Measurements from ENCODE around the gene JAKMIP1.
A peak's percentile ranks its signal among the peaks of the same experiment; 100 is the strongest.

JAKMIP1 gene

GRCh38 chr4:6180841-6181631, 19.3 kb downstream of the JAKMIP1 start:
- peak; percentile 41 for DNase-seq (ENCODE audit: low read depth)

DNA sequence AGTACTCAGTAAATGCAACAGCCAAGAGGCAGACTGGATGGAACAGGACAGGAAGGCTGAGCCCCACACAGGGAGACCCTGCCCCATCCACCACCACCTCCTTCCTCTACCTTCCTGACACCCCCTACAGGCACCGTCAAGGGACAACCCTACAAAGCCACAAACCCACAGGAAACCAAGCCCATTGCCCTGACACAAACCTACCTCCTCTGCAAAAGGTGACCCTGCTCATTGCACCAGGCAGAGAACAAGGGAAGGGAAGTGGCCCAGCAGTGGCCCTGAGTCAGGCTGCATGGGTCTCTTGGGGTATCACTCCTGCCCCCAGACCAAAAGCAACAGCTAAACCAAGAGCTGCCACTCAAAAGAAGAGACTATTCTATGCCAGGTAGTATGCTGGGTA, 21.0 kb downstream of the JAKMIP1 start:
- no peak for DNase-seq (ENCODE audit: low read depth)

DNA sequence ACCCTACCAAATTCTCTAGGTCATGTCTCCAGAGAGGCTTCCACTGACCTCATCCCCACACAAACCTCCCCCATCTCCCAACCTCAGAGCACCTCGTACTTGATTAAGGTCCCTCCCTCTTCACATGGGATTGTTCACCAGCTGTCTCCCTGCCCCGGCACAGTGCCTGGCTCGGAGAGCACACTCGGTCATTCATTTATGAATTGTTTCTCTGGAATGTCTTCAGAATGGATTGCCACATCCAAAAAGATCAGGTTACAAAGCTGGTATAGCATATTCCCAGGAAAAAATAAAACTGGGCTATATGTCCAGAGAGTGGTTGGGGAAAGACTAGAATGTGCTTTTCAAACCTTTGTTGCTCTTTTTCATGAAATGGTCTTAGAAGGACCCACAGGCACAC, 21.6 kb downstream of the JAKMIP1 start:
- DNase-seq (ENCODE audit: low read depth), result no peak

DNA sequence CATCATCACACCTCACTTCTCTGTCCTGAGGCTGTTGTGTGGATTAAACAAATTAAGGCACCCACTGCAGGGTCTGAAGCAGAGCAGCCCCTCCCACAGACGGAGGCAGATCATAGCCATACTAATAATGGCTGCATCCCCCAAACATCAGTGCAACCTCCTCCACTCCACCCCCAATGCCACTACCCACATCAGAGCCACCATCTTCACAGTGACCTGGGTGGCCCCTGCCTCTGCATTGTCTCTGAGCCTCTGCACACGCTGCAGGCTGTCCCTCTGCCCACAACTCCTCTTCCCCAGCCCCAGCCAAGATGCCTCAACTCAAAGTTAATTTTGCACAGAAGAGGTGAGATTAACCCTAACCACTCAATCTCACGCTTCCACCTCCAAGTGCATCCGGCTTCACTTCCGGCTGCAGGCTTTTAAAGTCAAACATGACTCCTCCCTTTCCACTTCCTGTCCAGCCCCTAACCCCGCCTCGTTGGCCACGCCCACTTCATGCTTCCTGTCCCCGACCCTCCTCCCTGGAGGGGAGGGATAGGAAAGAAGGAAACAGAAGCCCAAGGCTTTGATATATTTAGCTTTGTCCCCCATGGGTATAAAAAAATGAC, 22.7 kb downstream of the JAKMIP1 start:
- no peak for DNase-seq (ENCODE audit: low read depth)

DNA sequence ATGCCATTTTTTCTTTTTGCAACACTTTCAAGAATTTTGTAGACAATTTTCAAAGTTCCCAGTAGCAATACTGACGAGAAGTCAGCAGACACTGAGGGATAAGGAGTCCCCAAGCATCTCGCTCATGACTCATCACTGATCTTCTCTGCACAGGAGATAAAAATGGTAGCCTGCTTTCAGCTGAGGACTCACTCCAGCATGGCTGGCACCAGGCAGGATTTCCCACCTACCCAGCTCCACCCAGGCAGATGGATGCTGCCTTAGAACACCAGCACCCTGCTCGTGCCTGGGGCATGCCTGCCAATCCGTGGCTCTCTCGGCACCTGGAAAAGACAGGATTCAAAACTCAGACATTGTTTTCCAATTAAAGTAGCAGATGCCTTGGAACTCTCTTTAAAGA, 24.9 kb downstream of the JAKMIP1 start:
- no peak for DNase-seq (ENCODE audit: low read depth)

DNA sequence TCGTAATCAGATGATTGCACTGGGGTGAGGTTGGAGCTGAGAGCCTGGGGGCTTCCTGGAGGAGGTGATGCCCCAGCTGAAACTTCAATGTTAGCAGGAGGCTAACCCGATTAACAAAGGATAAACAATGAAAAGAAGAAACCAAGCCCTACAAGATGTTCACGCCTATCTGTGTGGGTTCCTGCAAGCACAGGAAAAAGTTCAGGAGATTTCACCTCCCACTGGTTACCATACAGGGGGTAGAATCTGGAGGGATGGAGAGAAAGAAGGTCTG, 27.5 kb downstream of the JAKMIP1 start:
- DNase-seq (ENCODE audit: low read depth), result no peak

- peak; percentile 11 for DNase-seq (ENCODE audit: low read depth)
Measured at GRCh38 chr4:6172093-6172926, 28.0 kb downstream of the JAKMIP1 start.

DNA sequence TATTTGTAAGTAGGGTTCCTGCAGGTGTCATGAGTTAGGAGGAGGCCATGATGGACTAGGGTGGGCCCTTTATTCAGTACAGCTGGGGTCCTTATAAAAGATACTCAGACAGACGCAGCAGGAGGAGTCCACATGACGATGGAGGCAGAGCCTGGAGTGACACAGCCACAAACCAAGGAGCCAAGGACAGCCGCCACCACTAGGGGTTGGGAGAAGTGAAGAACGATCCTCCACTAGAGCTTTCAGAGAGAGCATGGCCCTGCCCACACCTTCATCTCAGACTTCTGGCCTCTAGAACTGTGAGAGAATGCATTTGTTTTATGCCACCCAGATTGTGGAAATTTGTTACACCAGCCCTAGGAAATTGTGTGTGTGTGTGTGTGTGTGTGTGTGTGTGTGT, 31.1 kb downstream of the JAKMIP1 start:
- DNase-seq (ENCODE audit: low read depth), result no peak

- no peak for DNase-seq (ENCODE audit: low read depth)
Measured at GRCh38 chr4:6165766-6166165, 34.6 kb downstream of the JAKMIP1 start.

- no peak for DNase-seq (ENCODE audit: low read depth)
Measured at GRCh38 chr4:6162885-6163284, 37.5 kb downstream of the JAKMIP1 start.

DNA sequence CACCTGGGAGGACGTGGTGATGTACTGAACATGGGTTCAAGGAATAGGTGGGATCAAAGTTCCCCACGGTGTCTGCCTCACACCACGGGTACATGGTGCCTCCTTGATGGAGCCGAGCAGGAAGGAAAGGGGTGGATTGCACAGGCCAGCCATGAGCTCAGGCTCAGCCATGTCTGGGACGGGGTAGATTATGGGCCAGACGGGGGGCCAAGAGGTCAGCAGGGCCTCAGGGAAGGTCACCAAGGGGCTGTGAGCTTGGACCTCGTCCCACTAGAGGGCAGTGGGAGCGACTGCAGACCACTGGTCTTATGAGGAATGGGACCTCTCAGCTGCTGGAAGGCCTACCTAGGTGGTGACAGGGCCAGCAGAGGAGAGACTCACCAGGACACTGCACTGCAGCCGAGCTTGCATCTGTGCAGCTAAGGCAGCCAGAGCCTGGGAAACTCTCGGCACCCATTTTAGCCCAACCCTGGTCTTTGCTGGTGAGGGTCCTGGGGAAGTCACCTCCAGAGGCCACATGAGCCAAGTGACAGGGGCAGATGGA, 38.4 kb downstream of the JAKMIP1 start:
- DNase-seq (ENCODE audit: low read depth), result no peak

GRCh38 chr4:6160536-6160935, 39.8 kb downstream of the JAKMIP1 start:
- DNase-seq (ENCODE audit: low read depth), result no peak

- no peak for DNase-seq (ENCODE audit: low read depth)
Measured at GRCh38 chr4:6157926-6158325, 42.4 kb downstream of the JAKMIP1 start.

DNA sequence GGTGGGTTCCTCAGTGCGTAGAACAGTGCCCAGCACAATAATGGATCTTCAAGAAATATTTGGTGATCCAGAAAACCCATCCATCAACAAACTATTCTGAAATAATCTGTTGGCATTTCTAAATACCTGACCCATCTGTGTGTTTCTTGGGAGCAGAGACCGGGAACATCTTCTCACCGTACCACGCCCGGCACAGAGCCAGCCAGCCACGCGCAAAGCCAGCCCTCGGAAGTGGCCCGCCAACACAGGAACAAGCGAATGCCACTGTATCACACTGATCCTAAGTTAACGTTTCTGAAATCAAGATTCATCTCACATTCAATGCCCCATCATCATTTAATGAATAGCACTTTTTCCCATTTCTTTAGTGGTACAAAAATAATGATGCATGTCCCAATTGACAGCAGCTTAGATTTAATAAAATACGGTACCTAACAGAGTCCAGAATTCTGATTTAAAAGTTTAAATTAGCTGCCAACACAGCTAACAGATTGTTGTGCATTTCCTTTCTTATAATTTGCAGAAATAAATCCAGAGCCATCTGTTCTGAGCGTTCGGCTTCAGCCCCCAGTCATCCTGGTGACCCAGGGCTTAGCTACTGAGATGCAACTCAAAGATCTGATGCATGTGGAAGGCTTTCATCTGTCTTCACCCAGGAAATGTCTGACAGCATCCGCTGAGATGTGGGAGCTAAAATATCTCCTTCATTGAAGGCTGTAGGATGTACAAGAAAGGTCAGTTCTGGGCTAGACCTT, 44.2 kb downstream of the JAKMIP1 start:
- no peak for DNase-seq (ENCODE audit: low read depth)

DNA sequence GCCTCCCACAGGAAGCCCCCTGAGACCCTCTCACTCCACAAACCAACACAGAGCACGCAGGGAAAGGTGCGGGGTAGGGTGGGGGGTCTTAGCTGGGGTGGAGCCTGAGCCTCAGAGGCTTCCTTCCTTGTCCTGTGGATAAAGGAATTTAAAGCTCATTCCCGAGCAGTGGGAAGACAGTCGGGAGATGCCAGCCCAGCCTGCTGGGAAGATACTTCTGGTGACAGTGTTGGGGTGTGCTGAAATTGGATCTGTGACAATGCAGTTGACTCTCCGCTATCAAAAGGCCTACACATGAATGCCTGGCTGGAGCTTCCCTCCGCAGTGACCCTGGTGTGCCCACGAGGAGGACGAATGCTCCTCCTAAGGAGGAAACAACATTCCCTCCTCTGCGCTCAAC, 45.5 kb downstream of the JAKMIP1 start:
- no peak for DNase-seq (ENCODE audit: low read depth)

DNA sequence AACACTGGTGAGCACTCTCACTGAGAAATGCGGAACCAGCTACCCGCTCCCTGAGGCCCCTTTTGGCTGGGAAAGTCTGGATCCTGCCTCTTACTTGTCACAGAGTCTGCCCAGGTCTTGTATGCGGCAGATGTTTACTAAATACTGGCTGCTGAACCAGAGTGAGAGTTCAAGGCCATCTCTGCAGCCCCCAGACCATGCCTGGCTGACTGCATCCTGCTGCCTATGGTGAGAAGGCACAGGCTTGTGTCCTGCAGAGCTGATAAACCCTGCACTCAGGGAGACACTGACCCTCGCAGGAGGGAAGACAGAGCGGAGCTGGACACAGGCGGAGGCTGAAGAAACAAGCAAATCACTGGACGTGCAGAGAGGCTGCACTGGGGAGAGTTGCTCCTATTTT, 46.5 kb downstream of the JAKMIP1 start:
- no peak for DNase-seq (ENCODE audit: low read depth)

GRCh38 chr4:6152869-6153705, 47.3 kb downstream of the JAKMIP1 start:
- no peak for DNase-seq (ENCODE audit: low read depth)

DNA sequence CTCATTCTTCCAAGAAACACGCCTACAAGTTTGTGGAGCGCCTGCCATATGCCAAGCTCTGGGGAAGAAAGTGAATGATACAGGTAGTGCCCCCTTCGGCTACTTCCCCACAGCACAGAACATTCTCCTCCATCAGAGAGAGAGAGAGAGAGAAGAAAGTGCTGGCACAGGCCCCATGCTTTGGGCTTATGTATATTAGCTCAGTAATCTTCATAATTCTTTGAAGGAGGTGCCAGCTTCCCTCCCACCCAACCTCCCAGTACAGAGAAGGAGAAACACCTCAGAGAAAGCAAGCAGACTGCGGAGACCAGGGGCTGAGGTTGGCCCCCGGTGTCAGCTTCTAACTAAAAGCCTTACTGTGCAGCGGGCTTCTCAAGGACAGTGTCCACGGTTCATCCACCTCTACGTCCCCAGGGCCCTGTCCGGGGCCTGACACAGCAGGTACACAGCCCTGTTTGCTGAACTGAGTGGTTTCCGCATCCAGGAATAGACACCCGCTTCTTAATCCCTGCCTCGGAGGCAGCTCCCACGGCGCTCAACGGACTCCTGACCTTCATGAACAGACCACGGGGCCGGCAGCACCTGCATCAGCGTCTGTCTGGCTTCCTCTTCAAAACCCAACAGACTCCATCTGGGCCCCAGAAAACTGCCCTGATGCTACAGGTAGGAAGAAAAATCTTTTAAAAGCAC, 50.2 kb downstream of the JAKMIP1 start:
- DNase-seq (ENCODE audit: low read depth), result no peak

- DNase-seq (ENCODE audit: low read depth), result no peak
Measured at GRCh38 chr4:6148506-6149205, 51.7 kb downstream of the JAKMIP1 start.

- DNase-seq (ENCODE audit: low read depth), result no peak
Measured at GRCh38 chr4:6147441-6147840, 52.9 kb downstream of the JAKMIP1 start.
